K562 (cell line): ENCODE results near the gene SH3BP5L. TPM values are rescaled to one million over a fixed set of nuclear protein-coding genes. Genes with fewer than 3 reads are reported as not detected.

ENCODE experiments used
- E2F8 ChIP-seq: fragments of 450-650 bp; IDR thresholded peaks from 2 replicates; pipeline ENCODE4 v1.7.1; 2018; ENCODE audit warnings: mild to moderate bottlenecking, low read depth; ENCODE audit not compliant: partially characterized antibody
- FOSL1 ChIP-seq: fragments of 200-800 bp; sonication (Bioruptor generic); conservative IDR thresholded peaks from 2 replicates; pipeline ENCODE4 v1.6.1; 2016; ENCODE audit warnings: missing genetic modification characterization, missing compliant biosample characterization
- FOXJ3 ChIP-seq: sonication (generic); formaldehyde crosslinking; IDR thresholded peaks from 2 replicates; pipeline ENCODE4 v1.4.0; 2020; ENCODE audit warnings: mild to moderate bottlenecking, missing genetic modification reagents
- HINFP ChIP-seq: fragments of 450-650 bp; conservative IDR thresholded peaks from 2 replicates; pipeline ENCODE4 v1.6.1; 2016; ENCODE audit warnings: missing genetic modification characterization, low read depth, mild to moderate bottlenecking, control low read depth, missing compliant biosample characterization
- ID3 ChIP-seq, 2 experiments: fragments of 250-450 bp in 1 of 2; fragments of 450-650 bp in 1 of 2; sonication (Bioruptor Pico) in 1 of 2; IDR thresholded peaks; 2 replicates each; pipeline versions ENCODE4 v1.6.1 to v1.8.0; 2016 to 2021; ENCODE audit warnings: mild to moderate bottlenecking in 2 of 2, moderate library complexity in 2 of 2, missing compliant biosample characterization in 1 of 2, missing genetic modification characterization in 1 of 2
- MBD1 ChIP-seq: fragments of 250-450 bp; sonication (Bioruptor Pico); IDR thresholded peaks from 2 replicates; pipeline ENCODE4 v1.8.0; 2022; ENCODE audit warnings: inconsistent platforms
- NCOA4 ChIP-seq: fragments of 450-650 bp; IDR thresholded peaks from 2 replicates; pipeline ENCODE4 v1.6.1; 2018; ENCODE audit warnings: mild to moderate bottlenecking; ENCODE audit not compliant: partially characterized antibody
- TFE3 ChIP-seq: fragments of 450-650 bp; formaldehyde crosslinking; IDR thresholded peaks from 2 replicates; pipeline ENCODE4 v1.4.0; 2020; ENCODE audit warnings: mild to moderate bottlenecking, mixed read lengths
- THAP12 ChIP-seq: fragments of 250-450 bp; sonication (Bioruptor Pico); IDR thresholded peaks from 2 replicates; pipeline ENCODE4 v1.9.0; 2021; ENCODE audit warnings: mild to moderate bottlenecking, inconsistent platforms
- TRIM25 ChIP-seq: fragments of 450-650 bp; IDR thresholded peaks from 2 replicates; pipeline ENCODE4 v1.7.0; 2016; ENCODE audit warnings: borderline replicate concordance
- XRCC3 ChIP-seq: fragments of 450-650 bp; IDR thresholded peaks from 2 replicates; pipeline ENCODE4 v1.6.1; 2017; ENCODE audit warnings: mild to moderate bottlenecking, moderate library complexity
- ZNF12 ChIP-seq: sonication (generic); formaldehyde crosslinking; IDR thresholded peaks from 2 replicates; pipeline ENCODE4 v1.4.0; 2020; ENCODE audit warnings: mild to moderate bottlenecking, missing genetic modification reagents
- ZNF239 ChIP-seq: fragments of 250-450 bp; sonication (Bioruptor Pico); IDR thresholded peaks from 2 replicates; pipeline ENCODE4 v1.4.0; 2020; ENCODE audit warnings: mild to moderate bottlenecking
- polyA plus RNA-seq, 8 experiments: library from polyadenylated mRNA; depleted of rRNA in 4 of 8; stranded (reverse) in 5 of 8; unstranded in 3 of 8; fragments of >200 nt; fragmentation: Nextera tagmentation in 2 of 8; fragmentation: Illumina TruSeq in 1 of 8; extraction: Ambion mirVana in 2 of 8; extraction: Trizol in 1 of 8; gene quantifications; 2 replicates each; pipeline versions ENCODE4 v1.2.1 to v1.2.3, GENCODE V29; 2011 to 2014; ENCODE audit warnings: inconsistent platforms in 1 of 8, missing spikeins in 1 of 8
- total RNA-seq, 7 experiments: library from RNA; depleted of rRNA in 6 of 7; stranded (reverse); fragments of >200 nt in 6 of 7; fragmentation: Illumina TruSeq in 2 of 7; extraction: Trizol in 2 of 7; gene quantifications; 2 replicates each; pipeline versions ENCODE4 v1.2.1 to v1.2.3, GENCODE V29; 2011 to 2021; ENCODE audit warnings: low replicate concordance in 1 of 7

Gene SH3BP5L
- total and polyA plus RNA-seq, 9 of the 15 experiments (the other 6 are each of a cell fraction or from before 2014, with no cell fraction given): 1.9 to 26.5 (median 15.8) TPM

- TF ChIP-seq MBD1 (CRISPR knock-in tag) (no peak), E2F8 (peak; percentile 26), ZNF239 (CRISPR knock-in tag) (0 out of 2 replicates have a peak, but pooled peaks have one; percentile 5), TRIM25 (no peak), XRCC3 (no peak), ZNF12 (CRISPR knock-in tag) (no peak), FOSL1 (tag) (peak; percentile 84), THAP12 (CRISPR knock-in tag) (no peak; the same call in 1 of the 2 replicates), ID3 (CRISPR knock-in tag; IDR thresholded peaks at IDR 0.05) (no peak), ID3 (tag; IDR thresholded peaks at IDR 0.05) (peak; percentile 76), FOXJ3 (CRISPR knock-in tag) (no peak; the same call in 1 of the 2 replicates), TFE3 (CRISPR knock-in tag) (no peak), NCOA4 (no peak), HINFP (no peak)
Observed at GRCh38 chr1:248873993-248874533, 48.3 kb upstream of the SH3BP5L start (continued).
